Measurements from ENCODE around the gene ABHD17C. TPM values are rescaled to one million over a fixed set of nuclear protein-coding genes. Genes with fewer than 3 reads are reported as not detected.
A peak's percentile ranks its signal among the peaks of the same experiment; 100 is the strongest.

The ABHD17C gene
- total RNA-seq, 1 donor from 2014 or later: 6.5 TPM

GRCh38 chr15:80660119-80660518 lies 35.0 kb upstream of the ABHD17C start:
- Histone ChIP-seq H3K27me3 (ENCODE audit: control insufficient read depth, insufficient read depth, low read length) (no peaks in the 10 kb centered on the region), H3K4me3 (ENCODE audit: low read depth, low read length) (no peak overlapping the region), H3K36me3 (ENCODE audit: control insufficient read depth, insufficient read depth, low read length) (no peaks in the 10 kb centered on the region)
- no peak for DNase-seq (ENCODE audit: low read depth)
- TF ChIP-seq CTCF (IDR thresholded peaks at IDR 0.05; ENCODE audit: insufficient read depth, low read length, poor library complexity, severe bottlenecking): peak; percentile 69

- H3K27me3 ChIP-seq (ENCODE audit: control insufficient read depth, insufficient read depth, low read length): no peaks in the 10 kb centered on the region
- no peak for DNase-seq (ENCODE audit: low read depth)
- TF ChIP-seq CTCF (IDR thresholded peaks at IDR 0.05; ENCODE audit: insufficient read depth, low read length, poor library complexity, severe bottlenecking): no peak
- no peaks in the 10 kb centered on the region for H3K36me3 ChIP-seq (ENCODE audit: control insufficient read depth, insufficient read depth, low read length)
- H3K4me3 ChIP-seq (ENCODE audit: low read depth, low read length): no peak overlapping the region
These were observed 33.0 kb upstream of the ABHD17C start for GRCh38 chr15:80662129-80662528.

- no peaks in the 10 kb centered on the region for H3K36me3 ChIP-seq (ENCODE audit: control insufficient read depth, insufficient read depth, low read length)
- TF ChIP-seq CTCF (IDR thresholded peaks at IDR 0.05; ENCODE audit: insufficient read depth, low read length, poor library complexity, severe bottlenecking): no peak
- no peak for DNase-seq (ENCODE audit: low read depth)
- no peak overlapping the region for H3K4me3 ChIP-seq (ENCODE audit: low read depth, low read length)
- H3K27me3 ChIP-seq (ENCODE audit: control insufficient read depth, insufficient read depth, low read length): no peaks in the 10 kb centered on the region
These were observed 32.2 kb upstream of the ABHD17C start for GRCh38 chr15:80662757-80663553.

- no peak overlapping the region for H3K4me3 ChIP-seq (ENCODE audit: low read depth, low read length)
- TF ChIP-seq CTCF (IDR thresholded peaks at IDR 0.05; ENCODE audit: insufficient read depth, low read length, poor library complexity, severe bottlenecking): no peak
- no peak for DNase-seq (ENCODE audit: low read depth)
- H3K27me3 ChIP-seq (ENCODE audit: control insufficient read depth, insufficient read depth, low read length): no peaks in the 10 kb centered on the region
- H3K36me3 ChIP-seq (ENCODE audit: control insufficient read depth, insufficient read depth, low read length): no peaks in the 10 kb centered on the region
These were observed 30.0 kb upstream of the ABHD17C start for GRCh38 chr15:80665151-80665550.

GRCh38 chr15:80667936-80668335 lies 27.2 kb upstream of the ABHD17C start:
- Histone ChIP-seq H3K27me3 (ENCODE audit: control insufficient read depth, insufficient read depth, low read length) (no peaks in the 10 kb centered on the region), H3K36me3 (ENCODE audit: control insufficient read depth, insufficient read depth, low read length) (no peaks in the 10 kb centered on the region), H3K4me3 (ENCODE audit: low read depth, low read length) (no peak overlapping the region)
- no peak for DNase-seq (ENCODE audit: low read depth)
- TF ChIP-seq CTCF (IDR thresholded peaks at IDR 0.05; ENCODE audit: insufficient read depth, low read length, poor library complexity, severe bottlenecking): no peak

Data from kidney epithelial cell (primary cell).